Endothelial cell of umbilical vein (primary cell): Measurements from ENCODE around the gene GRB2. TPM values are rescaled to one million over a fixed set of nuclear protein-coding genes. Genes with fewer than 3 reads are reported as not detected.

ENCODE experiments used
- BruUV-seq: library from RNA; stranded (reverse); fragments of 400-500 nt; replicated peaks from 2 replicates; lab custom pipeline; 2021; lab: Mats Ljungman, UMichigan
- CTCF ChIA-PET: fragments of 300-600, 350-600 bp; sonication (Branson Sonifier 250); formaldehyde crosslinking; loops from one replicate; lab custom pipeline; 2021; ENCODE audit warnings: antibody characterized with exemption, inconsistent platforms; lab: Charles Lee
- POLR2A ChIA-PET: fragments of 300-600, 350-600 bp; sonication (Branson Sonifier 250); formaldehyde crosslinking; loops from one replicate; lab custom pipeline; 2021; ENCODE audit warnings: antibody characterized with exemption, inconsistent platforms; lab: Charles Lee
- DNase-seq: peaks from one replicate; pipeline ENCODE4 v3.0.0-alpha.2; 2011; ENCODE audit warnings: low read depth, low spot score
- FAIRE-seq: peaks from 2 replicates; lab custom pipeline; 2011; peaks lifted over from hg19 to GRCh38; lab: Jason Lieb, UNC
- H2AFZ ChIP-seq: 2 replicates; pipeline ENCODE4 v1.6.0; 2012; ENCODE audit warnings: low read depth, low read length, control low read depth, inconsistent platforms
- H3K27ac ChIP-seq: 2 replicates; pipeline ENCODE4 v1.5.1; 2011; ENCODE audit warnings: low read depth, mild to moderate bottlenecking, control low read depth, low read length, moderate library complexity; ENCODE audit not compliant: insufficient read depth
- H3K27me3 ChIP-seq, 2 experiments: 2 replicates each; pipeline versions ENCODE4 v1.6.0 to v1.6.1; 2011; ENCODE audit warnings: low read length in 2 of 2, mixed read lengths in 1 of 2; ENCODE audit not compliant: control insufficient read depth in 2 of 2, insufficient read depth in 2 of 2
- H3K36me3 ChIP-seq, 2 experiments: 2 replicates in 1 of 2; 3 replicates in 1 of 2; pipeline ENCODE4 v1.5.1; 2011; ENCODE audit warnings: low read length in 2 of 2, mild to moderate bottlenecking in 1 of 2, moderate library complexity in 1 of 2; ENCODE audit not compliant: control insufficient read depth in 2 of 2, insufficient read depth in 2 of 2; ENCODE audit errors: extremely low read depth in 1 of 2
- H3K4me1 ChIP-seq: 3 replicates; pipeline ENCODE4 v1.5.1; 2011; ENCODE audit warnings: mild to moderate bottlenecking, low read length; ENCODE audit not compliant: control insufficient read depth, insufficient read depth; ENCODE audit errors: extremely low read depth
- H3K4me2 ChIP-seq: 2 replicates; pipeline ENCODE4 v1.6.1; 2011; ENCODE audit warnings: low read length, control low read depth, mixed read lengths; ENCODE audit not compliant: insufficient read depth
- H3K4me3 ChIP-seq, 3 experiments: fragments of 200-600 bp in 1 of 3; sonication (generic), shearing (Covaris generic) in 1 of 3; replicated peaks in 1 of 3; 2 replicates each; pipeline ENCODE4 v1.5.1; 2011 to 2016; ENCODE audit warnings: control low read depth in 3 of 3, low read length in 3 of 3, mild to moderate bottlenecking in 2 of 3, inconsistent platforms in 1 of 3, low read depth in 1 of 3, moderate library complexity in 1 of 3; ENCODE audit not compliant: insufficient read depth in 1 of 3
- H3K79me2 ChIP-seq: 2 replicates; pipeline ENCODE4 v1.6.0; 2012; ENCODE audit warnings: low read length, inconsistent platforms; ENCODE audit not compliant: control insufficient read depth, insufficient read depth
- H3K9ac ChIP-seq: replicated peaks from 2 replicates; pipeline ENCODE3; 2011; ENCODE audit warnings: low read length, control low read depth; ENCODE audit not compliant: insufficient read depth; ENCODE audit errors: extremely low read depth
- H3K9me1 ChIP-seq: replicated peaks from 3 replicates; pipeline ENCODE4 v1.6.0; 2011; ENCODE audit warnings: mild to moderate bottlenecking, low read length; ENCODE audit not compliant: control insufficient read depth, insufficient read depth; ENCODE audit errors: extremely low read depth
- H3K9me3 ChIP-seq: replicated peaks from 2 replicates; pipeline ENCODE4 v1.5.1; 2012; ENCODE audit warnings: low read length, inconsistent platforms; ENCODE audit not compliant: control insufficient read depth, insufficient read depth
- H4K20me1 ChIP-seq: replicated peaks from 2 replicates; pipeline ENCODE3; 2011; ENCODE audit warnings: mild to moderate bottlenecking, low read length; ENCODE audit not compliant: control insufficient read depth, insufficient read depth; ENCODE audit errors: extremely low read depth
- EZH2 ChIP-seq: IDR thresholded peaks from 2 replicates; pipeline ENCODE4 v1.6.1; 2012; ENCODE audit warnings: borderline replicate concordance, low read depth, mild to moderate bottlenecking, moderate library complexity, low read length, inconsistent platforms; ENCODE audit not compliant: severe bottlenecking
- FOS ChIP-seq: IDR thresholded peaks from 2 replicates; pipeline ENCODE4 v1.6.1; 2011; ENCODE audit warnings: mild to moderate bottlenecking, low read length, moderate library complexity, borderline replicate concordance; ENCODE audit not compliant: insufficient read depth
- GATA2 ChIP-seq: IDR thresholded peaks from 2 replicates; pipeline ENCODE4 v1.7.0; 2011; ENCODE audit warnings: low read depth, mild to moderate bottlenecking, moderate library complexity, mixed read lengths, low read length; ENCODE audit not compliant: insufficient read length, insufficient read depth
- JUN ChIP-seq: IDR thresholded peaks from 2 replicates; pipeline ENCODE4 v1.6.1; 2011; ENCODE audit warnings: borderline replicate concordance, low read depth; ENCODE audit not compliant: insufficient read length, insufficient read depth
- MYC ChIP-seq: IDR thresholded peaks from one replicate; pipeline ENCODE4 v1.6.1; 2011; ENCODE audit warnings: mild to moderate bottlenecking, low read depth, low read length
- POLR2A ChIP-seq: IDR thresholded peaks from 2 replicates; pipeline ENCODE4 v1.6.1; 2012; ENCODE audit warnings: low read depth, mild to moderate bottlenecking, control low read depth, low read length
- POLR2AphosphoS5 ChIP-seq: IDR thresholded peaks from 2 replicates; pipeline ENCODE4 v1.6.1; 2012; ENCODE audit warnings: low read depth, mild to moderate bottlenecking, control low read depth, low read length, moderate library complexity; ENCODE audit not compliant: insufficient read depth
- dilution Hi-C: fragments of 300-500 bp; cut with MboI; formaldehyde crosslinking; loops from one replicate; pipeline ENCODE4 v1.15.0; 2019; ENCODE audit warnings: low sequenced_read_pairs; ENCODE audit not compliant: extremely low pct_ligation_motif_present
- intact Hi-C: fragments of 100-400 bp; cut with micrococcal nuclease; formaldehyde crosslinking; loops from one replicate; pipeline ENCODE4 v1.10.0; 2022
- polyA plus RNA-seq, 4 experiments: library from polyadenylated mRNA; depleted of rRNA in 3 of 4; stranded (reverse) in 3 of 4; unstranded in 1 of 4; fragments of >200 nt; gene quantifications; 2 replicates each; pipeline versions ENCODE4 v1.2.1 to v1.2.3, GENCODE V29; 2011 to 2012; ENCODE audit warnings: missing spikeins in 1 of 4
- total RNA-seq: library from RNA; stranded (reverse); gene quantifications from 2 replicates; pipeline ENCODE4 v1.2.3, GENCODE V29; 2021
- TF ChIP-seq, protein P1 (sequence below): IDR thresholded peaks from 2 replicates; pipeline ENCODE4 v1.6.1; 2011; ENCODE audit not compliant: insufficient read depth, insufficient read length
- TF ChIP-seq, protein P2 (sequence below), 2 donors: IDR thresholded peaks; 1 replicate in 1 of 2; 2 replicates in 1 of 2; pipeline ENCODE4 v1.5.1; 2011; ENCODE audit warnings: low read length in 2 of 2, mild to moderate bottlenecking in 2 of 2, moderate library complexity in 2 of 2, control low read depth in 1 of 2, inconsistent platforms in 1 of 2, low read depth in 1 of 2; ENCODE audit not compliant: insufficient read depth in 1 of 2; ENCODE audit errors: extremely low read depth in 1 of 2

GRB2 gene
- total and polyA plus RNA-seq, 2 donors (not counting 3 experiments of a cell fraction or from before 2014, with no cell fraction given), result 51.5 to 93.9 TPM

DNA sequence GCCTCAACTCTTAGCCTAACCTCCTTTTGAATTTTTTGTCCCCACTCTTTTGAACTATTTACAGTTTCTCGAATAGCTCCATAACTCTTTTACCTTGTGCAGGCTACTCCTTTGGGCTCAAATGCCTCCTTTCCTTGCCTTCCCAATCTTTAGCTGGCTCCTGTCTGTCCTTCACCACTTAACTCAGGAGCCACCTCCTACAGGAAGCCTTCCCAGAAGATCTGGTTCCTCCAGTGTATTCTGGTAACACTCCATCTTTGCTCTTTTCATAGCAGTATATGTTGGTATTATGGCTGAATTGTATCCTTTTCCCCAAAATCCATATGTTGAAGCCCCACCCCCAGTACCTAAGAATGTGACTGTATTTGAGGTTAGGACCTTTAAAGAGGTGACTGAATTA is 9.0 kb upstream of the GRB2 start:
- intact Hi-C loops, result no loop called here
- BruUV-seq, result no TSS peak
- no peak for FAIRE-seq

More for the DNA sequence above, 9.0 kb upstream of the GRB2 start:
- TF ChIP-seq GATA2 (no peak), POLR2A (no peak), EZH2 (no peak), MYC (no peak), POLR2AphosphoS5 (no peak), FOS (no peak), JUN (no peak)
- TF ChIP-seq, protein P1, sequence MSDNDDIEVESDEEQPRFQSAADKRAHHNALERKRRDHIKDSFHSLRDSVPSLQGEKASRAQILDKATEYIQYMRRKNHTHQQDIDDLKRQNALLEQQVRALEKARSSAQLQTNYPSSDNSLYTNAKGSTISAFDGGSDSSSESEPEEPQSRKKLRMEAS, result no peak
- TF ChIP-seq, protein P2, sequence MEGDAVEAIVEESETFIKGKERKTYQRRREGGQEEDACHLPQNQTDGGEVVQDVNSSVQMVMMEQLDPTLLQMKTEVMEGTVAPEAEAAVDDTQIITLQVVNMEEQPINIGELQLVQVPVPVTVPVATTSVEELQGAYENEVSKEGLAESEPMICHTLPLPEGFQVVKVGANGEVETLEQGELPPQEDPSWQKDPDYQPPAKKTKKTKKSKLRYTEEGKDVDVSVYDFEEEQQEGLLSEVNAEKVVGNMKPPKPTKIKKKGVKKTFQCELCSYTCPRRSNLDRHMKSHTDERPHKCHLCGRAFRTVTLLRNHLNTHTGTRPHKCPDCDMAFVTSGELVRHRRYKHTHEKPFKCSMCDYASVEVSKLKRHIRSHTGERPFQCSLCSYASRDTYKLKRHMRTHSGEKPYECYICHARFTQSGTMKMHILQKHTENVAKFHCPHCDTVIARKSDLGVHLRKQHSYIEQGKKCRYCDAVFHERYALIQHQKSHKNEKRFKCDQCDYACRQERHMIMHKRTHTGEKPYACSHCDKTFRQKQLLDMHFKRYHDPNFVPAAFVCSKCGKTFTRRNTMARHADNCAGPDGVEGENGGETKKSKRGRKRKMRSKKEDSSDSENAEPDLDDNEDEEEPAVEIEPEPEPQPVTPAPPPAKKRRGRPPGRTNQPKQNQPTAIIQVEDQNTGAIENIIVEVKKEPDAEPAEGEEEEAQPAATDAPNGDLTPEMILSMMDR (IDR thresholded peaks at IDR 0.05; ENCODE audit: extremely low read depth in 1 of 2, insufficient read depth in 1 of 2, low read depth in 1 of 2, low read length in 2 of 2), result no peak
- ChIA-PET POLR2A (interaction anchor here (0.7 kb wide), 1 partner anchor 1179 kb away, joined by 4 read pairs; no protein-coding TSS in a partner anchor), CTCF (interaction anchor here (1.7 kb wide), 1 partner anchor 92 kb away, joined by 12 read pairs; no protein-coding TSS in a partner anchor)
- no peak for DNase-seq
- H3K9me1 ChIP-seq, result no peaks in the 10 kb centered on the region
- H2AFZ ChIP-seq, result no peak overlapping the region
- dilution Hi-C loops, result no loop called here
- no peak overlapping the region for H3K9ac ChIP-seq
- no peaks in the 10 kb centered on the region for H3K79me2 ChIP-seq
- no peaks in the 10 kb centered on the region for H3K9me3 ChIP-seq
- H4K20me1 ChIP-seq, result no peaks in the 10 kb centered on the region
- peaks cover 5% of the 10 kb centered on the region for H3K4me1 ChIP-seq
- no peaks in the 10 kb centered on the region for H3K36me3 ChIP-seq
- H3K27ac ChIP-seq, result no peak overlapping the region
- peaks cover 0 to 3% of the 10 kb centered on the region in 2 experiments for H3K27me3 ChIP-seq
- no peak overlapping the region for H3K4me3 ChIP-seq
- H3K4me2 ChIP-seq, result no peak overlapping the region
